HEK293T (cell line): ENCODE results near the gene PAX7.

Source experiments
- CTCF ChIA-PET: fragments of 350-600 bp; formaldehyde crosslinking; extraction: SDS; loops from one replicate; lab custom pipeline; 2021; ENCODE audit warnings: antibody characterized with exemption, inconsistent platforms; lab: Yijun Ruan, JAX
- POLR2A ChIA-PET: fragments of 350-600 bp; formaldehyde crosslinking; extraction: SDS; loops from one replicate; lab custom pipeline; 2020; ENCODE audit warnings: antibody characterized with exemption, inconsistent platforms; lab: Yijun Ruan, JAX
- DNase-seq: peaks from one replicate; pipeline ENCODE4 v3.0.0; 2012; ENCODE audit warnings: mixed read lengths; ENCODE audit errors: extremely low spot score
- ARNT ChIP-seq: fragments of 450-650 bp; IDR thresholded peaks from 2 replicates; pipeline ENCODE4 v1.6.1; 2017; ENCODE audit warnings: mild to moderate bottlenecking
- BHLHE40 ChIP-seq: fragments of 450-650 bp; IDR thresholded peaks from 2 replicates; pipeline ENCODE4 v1.6.1; 2016; ENCODE audit warnings: mild to moderate bottlenecking, moderate library complexity, borderline replicate concordance
- CTBP1 ChIP-seq: fragments of 450-650 bp; IDR thresholded peaks from 2 replicates; pipeline ENCODE4 v1.6.1; 2016; ENCODE audit warnings: borderline replicate concordance
- ELF4 ChIP-seq: fragments of 450-650 bp; IDR thresholded peaks from 2 replicates; pipeline ENCODE4 v1.6.1; 2017; ENCODE audit warnings: antibody characterized with exemption
- FOXA1 ChIP-seq: fragments of 450-650 bp; IDR thresholded peaks from 2 replicates; pipeline ENCODE4 v1.6.1; 2016; ENCODE audit warnings: mild to moderate bottlenecking
- FOXK2 ChIP-seq: fragments of 450-650 bp; IDR thresholded peaks from 2 replicates; pipeline ENCODE4 v1.6.1; 2016; ENCODE audit warnings: mild to moderate bottlenecking
- FOXM1 ChIP-seq: fragments of 450-650 bp; IDR thresholded peaks from 2 replicates; pipeline ENCODE4 v1.6.1; 2017; ENCODE audit warnings: mild to moderate bottlenecking, borderline replicate concordance
- HDGF ChIP-seq: fragments of 450-650 bp; IDR thresholded peaks from 2 replicates; pipeline ENCODE4 v1.6.1; 2017; ENCODE audit warnings: antibody characterized with exemption, borderline replicate concordance
- L3MBTL2 ChIP-seq: fragments of 450-650 bp; conservative IDR thresholded peaks from 2 replicates; pipeline ENCODE4 v1.6.1; 2016; ENCODE audit warnings: mild to moderate bottlenecking
- LEF1 ChIP-seq: fragments of 450-650 bp; IDR thresholded peaks from 2 replicates; pipeline ENCODE4 v1.6.1; 2017; ENCODE audit warnings: mild to moderate bottlenecking, borderline replicate concordance
- NFRKB ChIP-seq: fragments of 450-650 bp; IDR thresholded peaks from 2 replicates; pipeline ENCODE4 v1.6.1; 2016; ENCODE audit warnings: mild to moderate bottlenecking, moderate library complexity
- PKNOX1 ChIP-seq: fragments of 450-650 bp; IDR thresholded peaks from 2 replicates; pipeline ENCODE4 v1.6.1; 2016
- SP1 ChIP-seq: fragments of 450-650 bp; IDR thresholded peaks from 2 replicates; pipeline ENCODE4 v1.6.1; 2017
- SUZ12 ChIP-seq: fragments of 450-650 bp; IDR thresholded peaks from 2 replicates; pipeline ENCODE4 v1.6.1; 2016; ENCODE audit warnings: mild to moderate bottlenecking
- TARDBP ChIP-seq: fragments of 450-650 bp; IDR thresholded peaks from 2 replicates; pipeline ENCODE4 v1.6.1; 2016
- ZNF384 ChIP-seq: fragments of 450-650 bp; IDR thresholded peaks from 2 replicates; pipeline ENCODE4 v1.6.1; 2016

PAX7 gene

DNA sequence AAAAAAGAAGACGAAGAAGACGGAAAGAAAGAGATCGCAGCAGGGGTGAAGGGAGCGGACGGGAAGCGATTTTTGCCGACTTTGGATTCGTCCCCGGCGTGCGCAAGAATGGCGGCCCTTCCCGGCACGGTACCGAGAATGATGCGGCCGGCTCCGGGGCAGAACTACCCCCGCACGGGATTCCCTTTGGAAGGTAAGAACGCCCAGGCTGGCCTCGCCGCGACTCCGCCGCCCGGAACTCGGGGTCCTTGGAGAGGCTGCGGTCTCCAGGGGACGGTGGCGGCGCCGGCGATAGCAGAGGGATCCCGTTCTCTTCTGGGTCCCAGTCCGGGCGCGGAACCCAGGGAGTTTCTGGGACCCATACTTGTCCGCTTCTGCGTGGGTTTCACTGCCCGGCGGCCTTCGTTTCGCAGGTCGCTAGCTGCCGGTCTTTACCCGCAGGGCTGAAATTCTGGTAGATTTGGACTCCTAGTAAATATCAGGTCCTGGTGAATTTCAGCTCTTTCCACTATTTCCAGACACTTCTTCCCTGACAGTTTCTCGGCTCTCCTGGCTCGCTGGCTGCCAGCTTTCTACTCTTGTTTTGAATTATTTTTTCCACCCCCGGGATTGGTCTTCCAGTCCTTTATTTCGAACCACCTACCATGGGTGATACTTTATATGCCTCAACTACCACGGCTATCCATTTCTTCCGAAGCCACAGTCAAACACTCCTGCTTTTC, 1.0 kb downstream of the PAX7 start:
- ChIA-PET POLR2A (no interaction called here), CTCF (no interaction called here)
- no peak for DNase-seq
- TF ChIP-seq HDGF, result no peak
- TF ChIP-seq CTBP1, result no peak

DNA sequence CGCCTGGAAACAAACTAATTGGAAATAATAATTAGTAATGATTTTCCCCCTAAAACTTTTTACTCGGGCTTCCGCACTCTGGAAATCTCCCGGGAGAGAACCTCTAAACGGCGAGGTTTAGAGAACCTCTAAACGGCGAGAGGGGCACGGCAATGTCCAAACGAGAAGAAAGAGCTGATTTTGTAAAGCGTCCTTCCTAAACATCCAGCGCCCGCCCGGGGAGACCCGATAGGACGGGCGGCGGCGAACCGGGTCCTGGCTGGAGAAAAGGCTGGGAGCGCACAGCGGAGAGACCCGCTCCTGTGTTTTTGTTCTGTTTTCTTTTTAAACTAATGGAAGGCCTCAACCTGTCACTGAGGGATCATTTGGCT, 1.6 kb downstream of the PAX7 start:
- TF ChIP-seq HDGF, result no peak
- no peak for TF ChIP-seq PKNOX1
- TF ChIP-seq SUZ12, result no peak
- no peak for TF ChIP-seq LEF1
- no peak for TF ChIP-seq L3MBTL2
- no peak for TF ChIP-seq ZNF384
- no peak for TF ChIP-seq SP1
- TF ChIP-seq ARNT, result no peak
- TF ChIP-seq FOXM1, result no peak
- TF ChIP-seq NFRKB, result no peak
- no peak for TF ChIP-seq FOXK2
- TF ChIP-seq CTBP1, result no peak
- TF ChIP-seq TARDBP, result no peak
- no peak for TF ChIP-seq ELF4
- TF ChIP-seq FOXA1, result no peak
- no peak for TF ChIP-seq BHLHE40
- POLR2A ChIA-PET, result no interaction called here
- CTCF ChIA-PET, result no interaction called here
- DNase-seq, result no peak

DNA sequence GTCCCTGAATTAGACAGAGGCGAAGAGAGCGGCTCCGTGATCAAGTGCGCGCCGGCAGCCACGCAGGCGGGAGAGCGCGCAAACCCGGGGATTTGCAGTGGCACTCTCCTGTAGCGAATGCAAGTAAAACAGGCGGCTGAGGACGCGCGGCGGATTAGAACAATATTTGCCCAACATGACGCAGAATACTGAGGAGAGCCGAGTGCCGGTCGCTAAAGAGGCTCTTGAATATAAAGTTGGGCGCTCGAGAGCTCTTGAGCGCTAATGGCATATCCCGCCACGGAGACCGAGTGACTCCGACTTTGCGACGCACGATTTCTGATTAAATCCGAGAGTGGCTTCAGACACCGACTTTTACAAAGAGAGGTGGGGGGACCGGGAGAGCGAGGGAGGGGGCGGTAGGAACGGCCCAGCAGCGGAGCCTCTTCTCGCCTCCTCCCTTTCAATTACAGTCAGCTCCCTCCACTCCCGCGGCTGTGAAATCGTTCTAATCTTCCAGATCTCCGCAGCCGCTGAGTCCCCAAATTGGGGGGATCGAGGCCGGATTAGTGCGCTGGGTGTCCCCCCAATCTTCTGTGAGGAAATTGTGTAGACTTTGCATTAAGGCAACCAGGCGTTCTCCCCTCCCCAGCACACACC, 2.3 kb downstream of the PAX7 start:
- no peak for DNase-seq
- TF ChIP-seq CTBP1 (no peak), NFRKB (no peak), ELF4 (no peak), LEF1 (no peak), TARDBP (no peak), PKNOX1 (no peak), SP1 (no peak), ARNT (no peak), FOXM1 (no peak), FOXK2 (no peak), L3MBTL2 (no peak), ZNF384 (no peak)
- POLR2A ChIA-PET, result no interaction called here
- CTCF ChIA-PET, result no interaction called here

GRCh38 chr1:18633422-18634155, 2.9 kb downstream of the PAX7 start:
- no peak for TF ChIP-seq BHLHE40
- no peak for TF ChIP-seq SP1
- no peak for TF ChIP-seq SUZ12
- no peak for TF ChIP-seq ZNF384
- no peak for TF ChIP-seq NFRKB
- TF ChIP-seq CTBP1, result no peak
- no peak for TF ChIP-seq ARNT
- no peak for TF ChIP-seq FOXA1
- TF ChIP-seq PKNOX1, result no peak
- no peak for TF ChIP-seq FOXM1
- TF ChIP-seq FOXK2, result no peak
- TF ChIP-seq LEF1, result no peak
- no peak for TF ChIP-seq TARDBP
- TF ChIP-seq ELF4, result no peak
- no peak for TF ChIP-seq L3MBTL2
- ChIA-PET CTCF (no interaction called here), POLR2A (no interaction called here)
- no peak for DNase-seq

GRCh38 chr1:18634276-18634675, 3.6 kb downstream of the PAX7 start:
- ChIA-PET CTCF (no interaction called here), POLR2A (no interaction called here)
- no peak for TF ChIP-seq HDGF
- TF ChIP-seq FOXM1, result no peak
- TF ChIP-seq FOXA1, result no peak
- TF ChIP-seq NFRKB, result no peak
- TF ChIP-seq L3MBTL2, result no peak
- no peak for TF ChIP-seq LEF1
- no peak for TF ChIP-seq PKNOX1
- no peak for TF ChIP-seq CTBP1
- no peak for TF ChIP-seq SP1
- TF ChIP-seq ARNT, result no peak
- no peak for TF ChIP-seq BHLHE40
- DNase-seq, result no peak
